Left ventricle myocardium inferior (tissue), 1 donor: ENCODE data around the gene TLR2. TPM values are rescaled to one million over a fixed set of nuclear protein-coding genes. Genes with fewer than 3 reads are reported as not detected.
"Not testable (repeated sequence)": the region's sequence is repeated elsewhere in the genome, so short reads cannot be mapped to it uniquely, and the experiment has no call there.

ENCODE experiments used
- DNase-seq: peaks from one replicate; pipeline ENCODE4 v3.0.0-alpha.2; 2020
- H3K27ac ChIP-seq: fragments of 200-600 bp; replicated peaks from 2 replicates; pipeline ENCODE4 v1.8.0; 2021
- H3K27me3 ChIP-seq: fragments of 200-600 bp; 2 replicates; pipeline ENCODE4 v1.8.0; 2021; ENCODE audit warnings: low read depth
- H3K36me3 ChIP-seq: fragments of 200-600 bp; 2 replicates; pipeline ENCODE4 v1.8.0; 2021
- H3K4me1 ChIP-seq: fragments of 200-600 bp; 2 replicates; pipeline ENCODE4 v1.8.0; 2021
- H3K4me3 ChIP-seq: fragments of 200-600 bp; 2 replicates; pipeline ENCODE4 v1.8.0; 2021; ENCODE audit warnings: mild to moderate bottlenecking, moderate library complexity
- H3K9me3 ChIP-seq: fragments of 200-600 bp; replicated peaks from 2 replicates; pipeline ENCODE4 v1.8.0; 2021
- CTCF ChIP-seq: fragments of 200-600 bp; IDR thresholded peaks from 2 replicates; pipeline ENCODE4 v1.8.0; 2021; ENCODE audit warnings: antibody characterized with exemption, mild to moderate bottlenecking, borderline replicate concordance
- intact Hi-C: fragments of 100-400 bp; cut with micrococcal nuclease; formaldehyde crosslinking; loops from one replicate; pipeline ENCODE4 v1.11.0; 2022
- total RNA-seq: library from RNA; stranded (reverse); fragmentation: NEBNext Ultra II Directional; extraction: Animal tissue kit (Norgen Biotek cat#: 25700); gene quantifications from one replicate; pipeline ENCODE4 v1.2.1, GENCODE V29; 2021
- donor health status: DM: no; HTN: yes; CAD: no; lungs with severe emphysema.

Gene TLR2
- total RNA-seq, 1 donor from 2014 or later: 2.8 TPM

- DNase-seq: no peak
- H3K27ac ChIP-seq: no peak overlapping the region
- H3K27me3 ChIP-seq: peaks cover 3% of the 10 kb centered on the region
- no peak overlapping the region for H3K4me3 ChIP-seq
- H3K9me3 ChIP-seq: peaks cover 11% of the 10 kb centered on the region
- H3K36me3 ChIP-seq: no peaks in the 10 kb centered on the region
- intact Hi-C loops: no loop called here
- TF ChIP-seq CTCF: no peak
- H3K4me1 ChIP-seq: peaks cover 14% of the 10 kb centered on the region
Observed at GRCh38 chr4:153663667-153664066, 20.4 kb upstream of the TLR2 start.

DNA sequence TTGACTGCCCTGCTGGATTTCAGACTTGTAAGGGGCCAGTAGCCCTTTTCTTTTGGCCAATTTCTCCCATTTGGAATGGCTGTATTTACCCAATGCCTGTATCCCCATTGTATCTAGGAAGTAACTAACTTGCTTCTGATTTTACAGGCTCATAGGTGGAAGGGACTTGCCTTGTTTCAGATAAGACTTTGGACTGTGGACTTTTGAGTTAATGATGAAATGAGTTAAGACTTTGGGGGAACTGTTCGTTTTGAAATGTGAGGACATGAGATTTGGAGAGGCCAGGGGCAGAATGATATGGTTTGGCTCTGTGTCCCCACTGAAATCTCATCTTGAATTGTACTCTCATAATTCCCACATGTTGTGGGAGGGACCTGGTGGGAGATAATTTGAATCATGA lies 17.6 kb upstream of the TLR2 start:
- H3K27ac ChIP-seq, H3K27me3 ChIP-seq, intact Hi-C loops, H3K36me3 ChIP-seq, DNase-seq, H3K4me3 ChIP-seq, H3K4me1 ChIP-seq: not testable (repeated sequence)
- H3K9me3 ChIP-seq: peaks cover 14% of the 10 kb centered on the region

DNA sequence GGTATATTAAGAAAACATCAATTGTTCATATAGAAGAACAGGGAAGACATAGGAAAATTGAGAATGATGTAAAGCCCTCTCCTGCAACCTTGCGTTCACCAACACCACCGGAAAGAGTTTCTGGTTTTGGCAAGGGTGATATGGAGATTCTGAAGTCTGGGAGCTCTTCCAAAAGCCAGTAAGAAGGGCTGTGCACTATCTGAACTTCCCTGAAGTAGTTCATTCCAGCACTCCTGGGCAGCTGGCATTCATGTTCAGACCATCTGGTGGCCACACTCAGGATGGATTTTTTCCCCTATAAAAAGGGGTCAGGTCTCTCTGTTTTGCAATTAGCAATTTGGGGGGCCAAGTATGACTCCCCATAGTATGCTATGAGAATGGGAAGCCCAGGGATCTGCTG lies 15.4 kb upstream of the TLR2 start:
- Histone ChIP-seq H3K4me1 (no peaks in the 10 kb centered on the region), H3K9me3 (peaks cover 25% of the 10 kb centered on the region), H3K4me3 (no peak overlapping the region), H3K36me3 (no peaks in the 10 kb centered on the region), H3K27ac (no peak overlapping the region), H3K27me3 (peaks cover 5% of the 10 kb centered on the region)
- TF ChIP-seq CTCF: no peak
- no peak for DNase-seq
- intact Hi-C loops: no loop called here

DNA sequence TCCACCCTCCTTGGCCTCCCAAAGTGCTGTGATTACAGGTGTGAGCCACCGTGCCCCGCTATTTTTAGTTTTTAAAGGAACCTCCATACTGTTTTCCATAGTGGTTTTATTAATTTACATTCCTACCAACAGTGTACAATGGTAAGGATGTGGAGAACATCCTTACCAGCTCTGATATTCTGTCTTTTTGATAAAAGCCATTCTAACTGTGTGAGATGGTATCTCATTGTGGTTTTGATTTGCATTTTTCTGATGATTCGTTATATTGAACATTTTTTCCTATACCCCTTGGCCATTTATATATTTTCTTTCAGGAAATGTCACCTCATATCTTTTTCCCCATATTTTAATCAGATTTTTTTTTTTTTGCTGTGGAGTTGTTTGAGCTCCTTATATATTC lies 14.2 kb upstream of the TLR2 start:
- TF ChIP-seq CTCF: no peak
- intact Hi-C loops: no loop called here

DNA sequence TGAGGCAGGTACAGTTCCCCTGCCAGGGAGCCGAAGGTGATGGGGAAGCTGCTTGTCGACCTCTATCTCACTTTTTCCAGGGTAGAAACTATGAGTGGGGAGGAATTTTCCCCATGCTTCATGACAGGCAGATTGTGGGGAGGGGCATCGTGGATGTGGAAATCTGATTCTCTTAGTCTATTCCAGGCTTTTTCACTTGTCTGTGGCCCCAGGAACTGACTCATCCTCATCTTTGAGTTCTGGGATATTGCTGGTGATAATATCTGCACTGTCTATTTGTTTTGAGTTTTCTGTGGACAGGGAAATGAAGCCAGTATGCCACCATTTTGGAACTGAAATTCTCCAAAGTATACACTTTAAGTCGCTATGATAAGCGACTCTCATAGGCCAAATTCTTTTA lies 7.6 kb upstream of the TLR2 start:
- DNase-seq: no peak
- no peak overlapping the region for H3K4me3 ChIP-seq
- no peaks in the 10 kb centered on the region for H3K36me3 ChIP-seq
- H3K27ac ChIP-seq: no peak overlapping the region
- TF ChIP-seq CTCF: no peak
- H3K27me3 ChIP-seq: no peaks in the 10 kb centered on the region
- intact Hi-C loops: no loop called here
- H3K4me1 ChIP-seq: no peaks in the 10 kb centered on the region
- peaks cover 41% of the 10 kb centered on the region for H3K9me3 ChIP-seq

More for the DNA sequence above, 14.2 kb upstream of the TLR2 start:
- H3K27ac ChIP-seq: no peak overlapping the region
- H3K4me1 ChIP-seq: no peaks in the 10 kb centered on the region
- no peaks in the 10 kb centered on the region for H3K36me3 ChIP-seq
- H3K9me3 ChIP-seq: peaks cover 34% of the 10 kb centered on the region
- H3K4me3 ChIP-seq: no peak overlapping the region
- H3K27me3 ChIP-seq: peaks cover 5% of the 10 kb centered on the region
- no peak for DNase-seq

GRCh38 chr4:153676984-153677383 lies 7.1 kb upstream of the TLR2 start:
- H3K9me3 ChIP-seq: peaks cover 40% of the 10 kb centered on the region
- TF ChIP-seq CTCF: no peak
- intact Hi-C loops: no loop called here

More at GRCh38 chr4:153676984-153677383, 7.1 kb upstream of the TLR2 start:
- Histone ChIP-seq H3K36me3 (no peaks in the 10 kb centered on the region), H3K4me3 (no peak overlapping the region), H3K4me1 (no peaks in the 10 kb centered on the region), H3K27me3 (peaks cover 4% of the 10 kb centered on the region), H3K27ac (no peak overlapping the region)
- DNase-seq: no peak
